Tongue (tissue), 2 donors: ENCODE measurements around the gene RAD9A. TPM values are rescaled to one million over a fixed set of nuclear protein-coding genes. Genes with fewer than 3 reads are reported as not detected.
"Not testable (repeated sequence)": the region's sequence is repeated elsewhere in the genome, so short reads cannot be mapped to it uniquely, and the experiment has no call there.

Experiments
- DNase-seq: peaks from one replicate; pipeline ENCODE4 v3.0.0-alpha.2; 2015
- total RNA-seq: library from RNA; depleted of rRNA; stranded (reverse); fragments of >200 nt; gene quantifications from one replicate; pipeline ENCODE4 v1.2.3, GENCODE V29; 2014

RAD9A gene
- total RNA-seq, 1 donor from 2014 or later: 13.3 TPM

DNA sequence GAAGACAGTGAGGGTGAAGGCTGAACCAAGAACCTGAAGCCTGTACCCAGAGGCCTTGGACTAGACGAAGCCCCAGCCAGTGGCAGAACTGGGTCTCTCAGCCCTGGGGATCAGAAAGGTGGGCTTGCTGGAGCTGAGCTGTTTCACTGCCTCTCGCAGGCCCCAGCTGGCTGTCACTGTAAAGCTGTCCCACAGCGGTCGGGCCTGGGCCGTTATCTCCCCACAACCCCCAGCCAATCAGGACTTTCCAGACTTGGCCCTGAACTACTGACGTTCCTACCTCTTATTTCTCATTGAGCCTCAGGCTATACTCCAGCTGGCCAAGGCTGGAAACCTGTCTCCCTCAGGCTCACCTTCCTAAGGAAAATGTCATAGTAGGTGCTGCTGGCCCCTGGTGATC is 5.8 kb downstream of the RAD9A start:
- no peak for DNase-seq

DNA sequence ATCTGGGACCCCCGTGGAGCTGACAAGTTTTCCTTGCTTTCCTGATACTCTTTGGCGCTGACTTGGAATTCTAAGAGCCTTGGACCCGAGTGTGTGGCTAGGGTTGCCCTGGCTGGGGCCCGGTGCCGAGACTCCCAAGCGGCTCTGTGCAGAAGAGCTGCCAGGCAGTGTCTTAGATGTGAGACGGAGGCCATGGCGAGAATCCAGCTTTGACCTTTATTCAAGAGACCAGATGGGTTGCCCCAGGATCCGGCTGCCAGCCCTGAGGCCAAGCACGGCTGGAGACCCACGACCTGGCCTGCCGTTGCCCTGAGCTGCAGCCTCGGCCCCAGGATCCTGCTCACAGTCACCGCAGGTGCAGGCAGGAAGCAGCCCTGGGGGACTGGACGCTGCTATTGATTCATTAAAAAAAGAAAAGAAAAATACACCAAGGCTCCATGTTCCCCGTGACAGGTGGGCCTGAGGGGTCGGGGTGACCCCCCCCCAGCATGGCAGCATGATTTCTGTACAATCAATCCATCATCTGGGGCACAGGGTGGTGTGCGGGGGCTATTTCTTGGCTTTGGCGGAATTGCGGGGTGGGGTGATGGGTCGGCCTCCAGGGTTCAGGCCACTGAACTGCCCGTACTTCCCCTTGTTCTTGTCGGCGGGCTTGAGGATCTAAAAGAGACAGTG is 6.3 kb downstream of the RAD9A start:
- no peak for DNase-seq

- no peak for DNase-seq
Observed at GRCh38 chr11:67398661-67399563, 7.1 kb downstream of the RAD9A start.

GRCh38 chr11:67400251-67400941 is 8.6 kb downstream of the RAD9A start:
- DNase-seq: no peak

- DNase-seq: no peak
Observed at GRCh38 chr11:67400942-67401494, 9.2 kb downstream of the RAD9A start.

DNA sequence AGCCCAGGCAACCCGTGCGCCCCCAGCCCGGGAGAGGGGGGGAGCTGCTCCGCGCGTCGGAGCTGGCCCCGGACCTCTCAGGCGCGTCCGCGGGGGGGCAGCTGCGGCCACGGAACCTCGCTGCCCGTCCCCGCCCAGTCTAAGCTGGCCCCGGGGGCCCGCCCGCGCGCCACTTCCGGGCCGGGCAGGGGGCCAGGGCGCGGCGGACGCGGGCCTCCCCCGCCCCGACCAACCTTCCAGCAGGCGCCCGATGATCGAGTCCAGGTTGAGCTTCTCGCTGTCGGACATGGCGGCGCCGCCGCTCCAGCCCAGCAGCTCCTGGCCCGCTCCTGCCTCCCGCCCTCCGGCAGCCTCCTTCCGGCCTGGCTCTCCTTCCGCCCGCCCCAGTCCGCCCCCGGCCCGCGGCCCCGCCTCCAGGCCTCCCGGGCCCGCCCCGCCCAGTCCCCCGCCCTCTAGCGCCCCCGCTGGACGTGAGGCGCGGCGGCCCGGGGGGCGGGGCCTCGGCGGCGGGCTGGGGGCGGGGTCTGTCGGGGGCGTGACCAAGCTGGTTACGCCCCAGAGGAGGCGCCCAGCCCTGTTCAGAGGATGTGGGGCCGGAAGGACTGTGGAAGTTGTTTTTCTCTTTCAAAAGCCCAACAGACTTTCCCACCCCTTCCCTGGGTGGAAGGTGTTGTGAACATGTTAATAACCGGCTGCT is 9.9 kb downstream of the RAD9A start, which contains the start of gene PPP1CA:
Gene PPP1CA, minus strand, starts transcription at position 364 of the 697 bp plus-strand sequence. Its CDS starts 76 bp downstream, at position 288.
- peak; percentile 96 for DNase-seq

- DNase-seq: not testable (repeated sequence)
Observed at GRCh38 chr11:67402192-67402839, 10.5 kb downstream of the RAD9A start.

- DNase-seq: not testable (repeated sequence)
Observed at GRCh38 chr11:67403085-67403484, 11.3 kb downstream of the RAD9A start.

- DNase-seq: no peak
Observed at GRCh38 chr11:67404515-67405195, 12.9 kb downstream of the RAD9A start.

DNA sequence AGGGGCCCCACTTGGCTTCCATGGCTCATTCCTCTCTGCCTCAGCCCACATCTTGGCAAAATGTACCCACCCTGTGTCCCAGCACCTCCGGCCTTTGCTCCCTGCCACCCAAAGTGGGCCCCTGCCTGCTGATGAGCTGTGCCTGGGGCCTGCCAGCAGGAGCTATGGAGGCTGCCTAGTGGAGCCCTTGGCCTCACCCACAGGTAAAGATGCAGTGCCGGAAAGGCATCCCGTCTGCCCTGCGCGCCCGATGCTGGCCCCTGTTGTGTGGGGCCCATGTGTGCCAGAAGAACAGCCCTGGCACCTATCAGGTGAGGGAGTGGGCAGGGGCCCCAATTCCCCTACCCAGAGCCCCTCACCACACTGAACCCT is 13.4 kb downstream of the RAD9A start:
- no peak for DNase-seq

DNA sequence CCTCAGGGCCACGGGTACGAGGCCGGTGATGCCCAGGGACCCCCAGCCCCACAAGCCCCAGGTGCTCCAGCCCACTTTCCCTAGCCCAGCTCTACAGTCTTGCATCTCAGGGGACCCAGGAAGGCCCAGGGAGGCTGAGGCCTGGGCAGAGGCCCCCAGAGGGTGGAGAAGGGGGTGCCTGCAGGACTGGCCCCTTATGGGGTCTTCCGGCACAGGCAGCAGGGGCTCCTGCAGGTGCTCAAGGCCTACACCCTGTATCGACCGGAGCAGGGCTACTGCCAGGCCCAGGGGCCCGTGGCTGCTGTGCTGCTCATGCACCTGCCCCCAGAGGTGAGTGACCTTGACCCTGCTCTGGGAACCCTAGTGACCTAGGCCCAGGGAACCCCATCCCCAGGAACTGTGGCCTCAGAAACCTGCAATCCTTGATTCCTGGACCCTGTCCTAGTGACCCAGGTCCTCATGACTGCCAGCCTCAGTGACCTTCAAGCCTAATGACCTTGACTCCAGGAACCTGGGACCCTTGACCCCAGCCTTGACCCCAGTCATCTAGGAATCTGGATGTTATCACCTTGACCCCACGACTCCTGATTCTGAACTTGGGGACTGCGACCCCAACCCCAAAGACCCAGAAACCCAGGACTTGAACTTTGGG is 14.0 kb downstream of the RAD9A start:
- no peak for DNase-seq

GRCh38 chr11:67406420-67406968 is 14.7 kb downstream of the RAD9A start:
- no peak for DNase-seq

- DNase-seq: no peak
Observed at GRCh38 chr11:67406969-67407687, 15.3 kb downstream of the RAD9A start.

DNA sequence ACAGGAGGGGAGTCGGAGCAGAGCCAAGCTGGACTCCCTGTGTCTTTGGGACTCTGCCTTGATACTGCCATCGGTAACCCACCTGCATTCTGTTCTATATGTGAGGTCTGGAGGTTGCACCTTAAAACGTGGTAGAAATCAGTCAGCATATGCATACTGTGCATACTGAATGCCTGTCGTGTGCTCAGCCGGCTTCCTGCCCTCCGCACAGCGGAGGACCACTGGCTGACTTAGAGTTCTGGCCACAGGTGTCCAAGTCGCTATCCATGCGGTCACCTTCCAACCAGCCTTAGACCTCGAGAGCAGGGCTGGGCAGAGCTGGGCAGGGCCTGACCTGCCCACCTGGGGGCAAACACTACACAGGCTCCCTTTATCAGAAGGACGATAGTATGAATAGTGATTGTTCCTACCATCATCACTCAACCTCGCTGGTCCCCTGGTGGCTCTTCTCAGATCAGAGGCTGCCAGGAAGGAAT is 15.9 kb downstream of the RAD9A start:
- no peak for DNase-seq

DNA sequence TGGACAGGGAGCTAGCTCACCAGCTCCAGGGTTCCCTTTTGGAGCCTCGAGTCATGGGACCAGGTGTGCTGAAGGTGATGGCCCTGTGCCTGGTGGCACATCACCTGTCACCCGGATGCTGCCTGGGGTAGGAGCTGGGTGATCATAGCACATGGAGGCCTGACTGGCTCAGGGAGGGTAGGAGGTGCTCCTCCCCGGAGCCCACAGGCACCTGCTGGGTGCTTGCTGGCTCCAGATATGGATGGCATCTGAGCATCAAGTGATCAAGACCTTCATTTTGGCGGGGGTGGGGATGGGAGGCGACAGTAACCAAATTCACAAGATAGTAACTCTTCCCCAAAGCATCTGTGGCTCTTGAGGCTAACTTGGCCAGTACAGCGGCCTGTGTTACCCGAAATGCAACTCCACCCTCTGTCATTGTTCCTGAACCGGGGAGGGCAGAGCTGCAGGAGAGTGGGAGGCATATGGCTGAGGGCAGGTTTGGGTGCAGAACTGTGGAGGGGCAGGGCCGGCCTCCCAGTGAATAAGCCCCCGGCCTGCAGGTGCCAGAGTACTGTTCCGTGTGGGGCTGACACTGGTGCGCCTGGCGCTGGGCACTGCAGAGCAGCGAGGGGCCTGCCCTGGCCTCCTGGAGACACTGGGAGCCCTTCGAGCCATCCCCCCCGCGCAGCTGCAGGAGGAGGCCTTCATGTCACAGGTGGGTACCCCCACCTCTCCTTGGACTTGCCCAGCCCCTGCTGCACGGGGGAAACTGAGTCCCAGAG is 16.8 kb downstream of the RAD9A start:
- no peak for DNase-seq

GRCh38 chr11:67409261-67409666 is 17.5 kb downstream of the RAD9A start:
- no peak for DNase-seq

GRCh38 chr11:67409781-67410368 is 18.1 kb downstream of the RAD9A start:
- DNase-seq: no peak

DNA sequence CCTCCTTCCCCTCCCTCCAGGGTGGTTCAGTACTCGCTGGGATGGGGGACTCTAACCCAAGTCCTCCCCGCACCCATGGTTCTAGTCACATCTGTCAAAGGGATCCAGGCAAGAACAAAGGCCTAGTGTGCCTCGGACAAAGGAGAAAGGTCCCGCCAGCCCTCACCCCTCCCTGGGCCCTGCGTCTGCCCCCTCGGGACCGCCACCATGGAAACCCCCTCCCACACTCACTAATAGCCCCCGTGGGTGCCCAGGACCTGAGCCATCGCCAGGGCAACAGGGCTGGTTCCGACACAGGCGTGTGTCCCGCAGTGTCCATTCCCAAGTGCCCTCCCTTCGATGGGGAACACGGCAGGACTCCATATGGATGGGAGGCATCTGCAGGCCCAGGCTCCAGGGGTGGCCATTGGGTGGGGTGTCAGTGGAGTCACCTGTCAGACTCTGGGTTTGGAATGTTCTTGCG is 18.6 kb downstream of the RAD9A start:
- no peak for DNase-seq
